GM18505 (cell line): ENCODE measurements around the gene NPTX1.

Experiments
- ATAC-seq: cut with Tn5 transposase; IDR thresholded peaks from one replicate; pipeline ENCODE4 v1.9.1; 2021; ENCODE audit not compliant: unreplicated experiment
- POLR2A ChIP-seq: IDR thresholded peaks from 4 replicates; pipeline ENCODE4 v1.6.1; 2011; ENCODE audit warnings: borderline replicate concordance; ENCODE audit not compliant: insufficient read depth, insufficient read length; ENCODE audit errors: extremely low read depth

The NPTX1 gene

DNA sequence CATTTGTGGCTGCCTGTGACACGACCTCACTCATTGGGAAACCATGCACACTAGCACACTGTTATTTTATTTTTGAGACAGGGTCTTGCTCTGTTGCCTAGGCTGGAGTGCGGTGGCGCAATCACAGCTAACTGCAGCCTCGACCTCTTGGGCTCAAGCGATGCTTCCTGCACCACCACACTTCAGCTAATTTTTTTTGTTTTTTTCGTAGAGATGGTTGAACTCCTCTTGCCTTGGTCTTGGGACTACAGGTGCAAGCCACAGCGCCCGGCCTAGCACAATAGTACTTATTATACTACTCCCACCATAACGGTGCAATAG lies 2.8 kb upstream of the NPTX1 start:
- TF ChIP-seq POLR2A: no peak
- no peak for ATAC-seq

DNA sequence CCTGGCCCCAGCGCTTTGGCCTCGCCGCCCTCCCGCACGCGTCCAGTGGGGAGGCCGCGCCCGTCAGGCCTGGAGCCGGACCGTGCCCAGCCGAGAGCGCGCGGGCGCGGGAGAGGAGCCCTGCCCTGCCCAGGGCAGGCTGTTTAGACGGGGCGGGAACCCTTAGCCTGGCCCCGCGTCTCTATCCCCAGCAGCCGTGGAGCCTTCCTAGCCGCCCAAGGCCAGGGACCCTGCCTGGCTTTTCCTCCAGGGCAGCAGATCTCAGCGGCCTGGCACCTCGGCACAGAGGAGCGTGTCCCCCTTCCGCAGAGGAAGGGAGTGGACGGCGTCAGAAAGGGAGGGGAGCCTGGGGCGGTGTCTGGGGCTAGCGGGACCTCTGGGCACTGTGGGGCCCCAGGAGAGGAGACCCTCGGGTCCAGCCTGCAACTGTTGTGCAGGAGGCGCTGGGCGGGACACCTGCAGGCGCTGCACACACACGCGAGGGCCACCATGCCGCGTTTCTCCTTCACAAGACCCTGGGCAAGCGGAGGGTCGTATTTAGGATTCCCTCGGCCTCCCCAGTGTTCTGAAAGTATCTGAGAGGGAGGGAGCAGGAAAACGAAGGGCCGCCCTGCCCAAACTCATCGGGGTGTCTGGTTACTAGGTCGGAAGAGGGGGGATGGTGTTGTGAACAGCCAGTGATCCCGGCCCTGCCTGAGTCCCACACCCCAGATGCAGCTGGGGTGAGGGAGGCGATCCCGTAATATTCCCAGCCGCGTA lies 2.3 kb upstream of the NPTX1 start:
- no peak for TF ChIP-seq POLR2A
- no peak for ATAC-seq

DNA sequence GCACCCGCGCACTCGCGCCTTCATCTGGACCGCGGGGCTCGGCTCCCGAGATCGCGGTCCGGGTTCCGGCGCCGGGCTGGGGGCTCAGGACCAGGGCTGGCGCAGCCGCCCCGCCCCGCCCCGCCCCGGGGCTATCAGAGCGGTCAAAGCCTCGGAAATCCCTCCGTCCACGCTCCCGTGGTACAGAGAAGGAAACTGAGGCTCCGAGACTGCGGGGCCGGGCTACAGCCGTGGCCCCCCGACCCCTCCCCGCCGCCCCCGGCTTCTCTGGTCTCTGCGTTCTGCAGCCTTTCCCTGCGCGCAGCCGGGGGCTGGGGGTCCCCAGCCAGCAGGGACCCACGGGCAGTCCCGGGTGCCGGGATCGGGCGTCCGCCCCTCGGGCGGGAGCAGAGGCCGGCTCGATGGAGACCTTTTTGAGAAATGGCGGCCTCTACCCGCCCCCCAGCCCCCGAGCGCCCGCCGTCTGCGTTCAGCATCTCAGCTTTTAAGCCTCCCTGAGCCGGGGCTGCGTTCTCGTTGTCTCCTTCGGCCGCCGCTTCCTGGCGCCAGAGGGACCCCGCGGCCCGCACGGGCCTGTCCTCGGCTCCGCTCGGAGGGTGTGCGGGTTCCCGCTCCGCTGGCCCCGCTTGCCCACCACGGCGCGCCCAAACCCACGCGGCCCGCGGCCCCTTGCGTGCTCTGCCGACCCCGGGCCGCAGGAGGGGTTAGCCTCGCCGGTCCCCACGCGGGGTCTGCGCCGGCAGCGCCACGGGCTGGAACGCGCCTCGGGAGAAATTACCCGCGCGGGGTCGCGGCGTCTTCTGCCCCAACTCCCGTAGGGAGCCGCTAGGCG lies 1.5 kb upstream of the NPTX1 start:
- no peak for TF ChIP-seq POLR2A
- ATAC-seq: no peak

DNA sequence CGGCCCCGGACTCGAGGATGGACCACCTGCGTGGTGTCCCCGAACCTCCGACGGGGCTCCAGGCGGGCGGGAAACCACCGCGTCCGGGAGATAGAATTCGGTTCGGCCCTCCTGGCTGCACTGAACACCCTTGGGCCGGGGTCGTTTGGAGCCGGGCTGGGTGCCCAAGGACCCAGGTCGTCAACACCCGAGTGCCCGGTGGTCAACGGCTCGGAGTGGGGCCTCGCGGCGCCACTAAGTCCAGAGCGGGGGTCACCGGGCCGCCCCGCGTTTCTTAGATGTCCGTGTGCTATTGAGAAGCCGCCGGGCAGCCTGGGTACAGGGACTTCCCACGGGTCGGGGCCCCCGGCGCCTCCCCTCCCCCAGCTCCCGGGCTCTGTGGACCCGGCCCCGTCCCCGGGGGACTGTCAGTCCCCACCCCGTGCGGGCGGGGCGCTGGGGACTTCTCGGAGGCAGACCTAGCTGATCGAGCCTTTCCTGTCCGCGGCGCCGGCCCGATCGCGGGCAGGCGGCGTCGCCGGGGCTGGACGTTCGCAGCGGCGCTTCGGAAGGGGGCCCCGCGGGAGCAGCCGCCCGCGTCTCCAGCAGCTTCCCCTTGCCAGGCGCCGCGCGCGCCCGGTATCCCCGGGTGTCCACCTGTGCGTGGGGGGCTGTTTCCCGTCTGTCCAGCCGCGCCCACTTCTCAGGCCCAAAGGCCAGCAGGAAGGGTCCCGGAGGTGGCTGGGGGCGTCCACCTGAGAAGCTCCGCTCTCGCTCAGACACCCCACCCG lies 655 bp upstream of the NPTX1 start:
- ATAC-seq: no peak
- no peak for TF ChIP-seq POLR2A

DNA sequence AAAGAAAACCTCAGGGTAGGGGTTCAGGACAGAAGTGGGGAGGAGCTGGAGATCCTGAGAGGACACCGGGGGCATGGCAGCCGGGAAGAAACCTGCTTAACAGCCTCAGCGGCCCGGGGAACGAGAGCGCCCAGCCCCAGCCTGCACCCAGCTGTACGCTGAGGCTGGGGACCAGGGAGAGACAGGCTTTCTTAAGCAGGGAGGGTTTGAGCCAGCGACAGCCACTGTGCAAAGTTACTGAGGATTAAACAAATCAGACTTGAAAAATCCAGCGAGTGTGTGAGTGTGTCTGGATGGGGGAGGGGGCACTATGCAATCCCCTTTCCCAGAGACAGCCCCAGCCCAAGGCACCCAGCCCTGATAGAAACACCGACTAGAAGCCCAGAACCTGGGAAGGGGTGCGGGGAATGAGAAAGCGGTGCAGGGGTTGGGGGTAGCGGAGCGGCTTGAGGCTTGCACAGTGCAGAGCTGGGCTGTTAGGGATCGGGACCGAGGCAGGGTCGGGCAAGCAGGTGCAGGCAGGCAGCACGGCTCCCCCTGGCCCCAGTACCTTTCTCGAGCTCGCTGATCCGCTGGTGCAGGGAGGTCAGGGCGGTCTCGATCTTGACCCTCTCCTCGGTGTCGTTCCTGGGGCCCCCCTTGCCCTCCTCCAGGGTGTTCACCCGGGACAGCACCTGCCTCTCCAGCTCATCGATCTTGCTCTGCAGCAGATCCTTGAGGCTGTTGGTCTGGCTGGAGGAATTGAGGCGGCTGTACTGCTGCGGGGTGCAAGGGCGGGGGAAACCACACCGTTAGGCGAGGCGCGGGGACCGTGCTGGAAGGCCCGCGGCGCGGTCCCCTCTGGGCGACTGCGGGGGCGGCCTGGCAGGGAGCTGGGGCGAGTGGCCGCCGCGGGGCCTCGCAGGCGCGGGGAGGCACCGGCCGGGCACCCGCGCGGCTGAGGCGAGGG lies 1.2 kb downstream of the NPTX1 start:
- ATAC-seq: no peak
- no peak for TF ChIP-seq POLR2A

DNA sequence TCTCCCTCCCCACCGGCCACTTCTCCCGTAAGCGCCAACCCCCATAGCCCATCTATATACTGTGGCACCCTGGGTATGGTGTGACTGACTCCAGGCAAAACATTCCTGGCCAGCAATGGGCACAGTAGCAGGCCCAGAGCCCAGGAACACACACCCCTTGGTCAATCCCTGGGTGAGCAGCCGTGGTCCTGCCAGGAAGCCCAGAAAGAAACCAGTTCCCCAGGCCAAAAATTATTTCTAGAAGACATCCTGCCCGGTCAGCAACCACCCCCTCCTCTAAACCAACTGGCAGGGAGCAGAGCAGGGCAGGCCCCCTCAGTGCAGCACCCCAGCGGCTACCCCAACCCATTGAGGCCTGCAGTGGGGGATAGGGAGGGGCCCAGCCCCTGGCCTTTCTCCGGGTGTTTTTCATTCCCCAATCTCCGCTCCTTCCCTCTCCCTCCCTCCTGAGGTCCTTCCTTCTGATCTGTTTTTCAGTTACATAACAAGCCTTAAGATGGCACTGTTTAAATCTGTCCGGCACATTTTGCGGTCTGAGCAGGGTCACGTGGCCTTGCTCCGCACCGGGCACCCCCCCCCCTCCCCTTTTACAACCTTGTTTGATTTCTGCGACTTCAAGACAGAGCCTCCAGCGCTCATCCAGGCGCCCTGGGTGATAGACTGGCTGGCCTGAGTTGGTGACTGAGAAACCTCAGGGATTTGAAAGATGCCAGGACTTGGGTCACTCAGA lies 2.0 kb downstream of the NPTX1 start:
- TF ChIP-seq POLR2A: no peak
- no peak for ATAC-seq

DNA sequence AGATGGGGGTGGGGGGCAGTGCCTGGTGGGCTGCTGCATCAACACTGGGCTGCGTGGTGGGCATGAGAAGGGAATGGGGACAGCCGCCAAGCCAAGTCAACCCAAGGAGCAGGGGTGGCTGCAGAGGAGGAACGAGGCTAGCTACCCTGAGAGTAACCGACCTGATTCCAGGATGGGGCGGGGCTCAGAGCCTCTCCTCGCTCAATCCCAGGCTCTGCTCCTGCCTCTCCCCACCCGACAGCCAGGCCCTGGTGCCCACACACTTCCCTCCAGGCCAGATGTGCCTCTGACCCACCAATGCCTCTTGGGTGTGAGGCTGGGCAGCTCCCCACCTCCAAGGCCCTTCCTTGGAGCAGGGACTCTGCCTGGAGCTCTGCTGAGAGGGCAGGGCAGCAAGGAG lies 2.7 kb downstream of the NPTX1 start:
- no peak for TF ChIP-seq POLR2A
- ATAC-seq: no peak

DNA sequence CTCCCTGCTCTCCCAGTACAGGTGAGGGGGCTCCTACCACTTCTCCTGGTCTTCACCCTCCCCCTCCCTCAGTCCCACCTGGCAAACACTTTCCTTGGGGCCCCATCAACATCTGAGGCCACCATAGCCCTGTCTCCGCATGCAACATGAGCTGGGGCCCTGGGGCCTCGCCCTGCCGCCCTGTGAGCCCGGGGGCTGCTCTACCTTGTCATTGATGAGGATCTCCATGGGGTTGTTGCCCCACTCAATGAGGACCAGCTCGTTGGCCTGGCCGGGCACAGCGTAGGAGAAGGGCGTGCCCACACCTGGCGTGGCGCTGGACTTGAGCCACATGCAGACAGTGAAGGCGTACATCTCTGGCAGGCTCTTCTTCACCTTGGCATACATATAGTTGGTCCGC lies 3.4 kb downstream of the NPTX1 start:
- no peak for TF ChIP-seq POLR2A
- no peak for ATAC-seq

DNA sequence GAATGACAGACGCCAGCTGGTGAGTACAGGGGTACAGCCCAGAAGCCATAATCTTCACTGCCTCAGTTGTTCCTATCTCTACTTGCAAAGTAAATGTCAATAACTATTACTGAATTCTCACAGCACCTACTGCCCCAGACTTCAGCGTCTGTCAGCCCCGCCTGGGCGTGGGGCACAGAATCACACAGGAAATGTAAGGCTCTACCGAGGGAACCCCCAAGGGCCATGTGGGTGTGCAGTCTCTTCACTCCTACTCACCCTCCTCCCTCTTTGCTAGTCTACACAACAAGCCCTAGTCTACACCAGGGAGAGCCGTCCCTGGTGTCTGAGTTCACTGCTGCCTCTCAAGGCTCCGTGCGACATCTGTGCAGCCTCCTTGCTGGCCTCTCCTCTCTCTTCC lies 4.5 kb downstream of the NPTX1 start:
- no peak for ATAC-seq
- no peak for TF ChIP-seq POLR2A

DNA sequence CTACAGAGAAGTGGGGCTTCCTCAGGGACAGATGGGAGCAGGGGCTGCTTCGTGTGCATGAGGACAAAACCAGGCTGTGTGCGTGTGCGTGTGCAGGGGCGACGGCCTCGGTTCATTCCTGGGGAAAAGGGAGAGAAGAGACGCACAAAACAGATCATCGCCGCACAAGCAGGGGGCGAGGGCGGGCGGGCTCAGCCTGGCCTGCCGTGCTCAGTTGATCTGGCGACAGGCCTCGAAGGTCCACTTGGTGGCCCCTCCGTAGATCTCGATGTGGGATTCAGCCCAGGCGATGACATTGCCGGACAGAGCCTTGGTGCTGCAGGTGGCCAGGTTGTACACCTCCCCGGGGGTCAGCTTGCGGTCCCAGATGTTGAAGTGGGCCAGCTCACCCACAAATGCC lies 5.8 kb downstream of the NPTX1 start:
- TF ChIP-seq POLR2A: no peak
- no peak for ATAC-seq

DNA sequence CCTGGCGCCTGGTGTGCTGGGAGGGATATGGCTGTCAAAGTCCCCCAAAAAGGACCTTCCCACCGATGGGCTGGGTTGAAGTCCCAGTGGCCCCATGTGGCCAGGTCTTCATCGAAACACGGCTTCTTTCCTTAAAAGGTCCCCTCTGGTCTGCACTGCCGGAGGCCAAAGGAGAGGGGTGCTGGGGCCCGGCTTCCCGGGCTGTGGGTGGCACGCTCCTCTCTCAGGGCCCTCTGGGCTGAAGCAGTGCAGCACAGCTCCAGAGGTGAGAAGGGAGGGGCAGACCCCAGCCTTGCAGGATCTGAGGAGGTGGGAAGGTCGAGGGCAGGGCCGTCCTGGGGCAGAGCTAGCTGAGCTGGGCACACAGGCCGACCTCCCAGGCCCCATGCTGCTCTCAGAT lies 6.7 kb downstream of the NPTX1 start:
- TF ChIP-seq POLR2A: no peak
- no peak for ATAC-seq
